ENCODE results near the gene NF1.
"Not testable (repeated sequence)": the region's sequence is repeated elsewhere in the genome, so short reads cannot be mapped to it uniquely, and the experiment has no call there.

NF1 gene

DNA sequence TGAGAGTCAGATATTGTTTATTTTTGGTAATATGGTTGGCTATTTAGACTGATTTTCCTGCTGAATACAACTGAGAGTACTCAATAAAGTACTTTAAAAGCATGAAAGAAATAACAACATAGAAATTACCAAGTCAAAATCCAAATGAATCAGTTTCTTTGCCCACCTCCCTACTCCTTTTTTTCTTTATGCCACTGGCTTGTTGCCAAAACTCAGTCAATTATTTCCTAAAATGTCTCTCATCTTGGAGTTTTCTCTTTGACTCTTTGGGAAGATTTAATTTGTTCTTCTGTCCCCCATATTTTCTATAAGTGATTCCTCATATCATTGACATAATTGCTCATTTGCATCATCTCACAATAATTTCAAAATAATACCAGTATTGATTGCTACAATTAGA lies 204.8 kb downstream of the NF1 start:
- no peak for DNase-seq (ENCODE audit: low read depth)

- DNase-seq (ENCODE audit: low read depth), result no peak
Observed at GRCh38 chr17:31307640-31308039, 212.9 kb downstream of the NF1 start.

- DNase-seq (ENCODE audit: low read depth), result no peak
Observed at GRCh38 chr17:31308372-31309334, 213.9 kb downstream of the NF1 start.

- DNase-seq (ENCODE audit: low read depth), result no peak
Observed at GRCh38 chr17:31309556-31309955, 214.8 kb downstream of the NF1 start.

- no peak for DNase-seq (ENCODE audit: low read depth)
Observed at GRCh38 chr17:31310260-31310659, 215.5 kb downstream of the NF1 start.

DNA sequence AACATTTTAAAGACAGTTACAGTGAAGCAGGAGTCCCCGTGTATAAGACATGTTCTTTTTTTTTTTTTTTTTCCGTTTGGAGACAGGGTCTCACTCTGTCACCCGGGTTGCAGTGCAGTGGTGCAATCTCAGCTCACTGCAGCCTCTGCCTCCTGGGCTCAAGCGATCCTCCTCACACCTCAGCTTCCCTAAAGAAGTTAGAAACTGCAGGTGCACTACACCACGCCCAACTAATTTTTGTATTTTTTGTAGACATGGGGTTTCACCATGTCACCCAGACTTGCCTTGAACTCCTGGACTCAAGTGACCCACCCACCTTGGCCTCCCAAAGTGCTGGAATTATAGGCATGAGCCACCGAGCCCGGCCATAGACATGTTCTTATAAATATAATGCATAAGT lies 216.1 kb downstream of the NF1 start:
- DNase-seq (ENCODE audit: low read depth), result no peak

GRCh38 chr17:31311526-31311925 lies 216.7 kb downstream of the NF1 start:
- DNase-seq (ENCODE audit: low read depth), result no peak

GRCh38 chr17:31312223-31312622 lies 217.4 kb downstream of the NF1 start:
- not testable (repeated sequence) for DNase-seq (ENCODE audit: low read depth)

DNA sequence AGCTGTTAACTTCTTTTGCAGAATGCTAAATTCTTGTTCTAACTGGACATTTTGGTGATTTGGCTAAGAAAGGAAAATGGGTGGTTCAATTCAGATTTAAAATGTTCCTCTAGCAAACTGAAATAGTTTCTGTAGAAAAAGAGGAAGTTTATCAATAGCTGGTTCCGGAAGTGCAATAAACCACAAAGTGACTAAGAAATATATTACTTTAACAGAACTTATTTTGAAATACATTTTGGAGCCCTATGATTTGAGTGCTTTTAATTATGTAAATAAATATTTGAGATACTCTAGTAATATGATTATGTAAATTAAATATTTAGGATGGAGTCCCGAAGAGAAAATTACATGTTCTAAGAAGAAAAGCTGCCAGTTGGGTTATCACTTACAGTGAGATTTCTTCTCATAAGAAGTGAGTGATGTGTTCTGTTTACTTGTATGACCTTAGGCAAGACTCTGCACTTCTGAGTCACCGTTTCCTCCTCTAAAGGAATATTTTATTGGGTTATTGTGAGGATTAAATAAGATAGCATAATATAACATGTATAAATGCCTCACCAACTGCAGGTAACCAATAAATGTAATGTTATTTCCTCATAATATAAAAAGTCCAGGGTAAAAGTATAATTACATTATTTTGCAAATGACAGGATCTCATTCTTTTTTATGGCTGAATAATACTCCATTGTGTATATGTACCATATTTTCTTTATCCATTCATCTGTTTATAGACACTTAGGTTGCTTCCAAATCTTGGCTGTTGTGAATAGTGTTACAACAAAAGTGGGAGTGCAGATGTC lies 219.4 kb downstream of the NF1 start, which contains the start of gene EVI2B:
Gene EVI2B (minus strand): TSS at position 73 of the 800 bp plus-strand sequence. CDS start 8,445 bp downstream, outside the sequence.
- peak; percentile 65 for DNase-seq (ENCODE audit: low read depth)

GRCh38 chr17:31314782-31315100 lies 220.0 kb downstream of the NF1 start:
- no peak for DNase-seq (ENCODE audit: low read depth)

GRCh38 chr17:31318298-31318801 lies 223.6 kb downstream of the NF1 start:
- DNase-seq (ENCODE audit: low read depth), result peak; percentile 32

- DNase-seq (ENCODE audit: low read depth), result no peak
Observed at GRCh38 chr17:31318851-31319661, 224.3 kb downstream of the NF1 start.

- DNase-seq (ENCODE audit: low read depth), result no peak
Observed at GRCh38 chr17:31320241-31320640, 225.5 kb downstream of the NF1 start.

DNA sequence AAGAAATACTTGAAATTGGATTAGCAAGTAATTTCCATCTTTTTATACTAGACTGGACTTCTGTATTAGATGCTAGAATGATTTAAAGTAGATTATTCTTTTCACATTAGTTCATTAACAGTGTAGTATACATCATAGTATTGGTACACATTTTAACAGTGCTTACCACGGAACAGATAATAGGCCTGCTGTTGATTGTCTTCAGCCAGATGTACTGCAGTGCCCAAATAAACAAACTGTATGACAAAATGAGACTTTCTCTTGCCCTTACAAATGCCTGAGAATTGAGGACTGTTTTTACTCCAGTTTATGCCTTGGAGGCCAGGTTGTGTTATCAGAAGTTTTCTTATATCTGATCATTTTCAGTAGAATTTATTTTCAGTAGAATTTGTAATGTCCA lies 226.0 kb downstream of the NF1 start:
- no peak for DNase-seq (ENCODE audit: low read depth)

DNA sequence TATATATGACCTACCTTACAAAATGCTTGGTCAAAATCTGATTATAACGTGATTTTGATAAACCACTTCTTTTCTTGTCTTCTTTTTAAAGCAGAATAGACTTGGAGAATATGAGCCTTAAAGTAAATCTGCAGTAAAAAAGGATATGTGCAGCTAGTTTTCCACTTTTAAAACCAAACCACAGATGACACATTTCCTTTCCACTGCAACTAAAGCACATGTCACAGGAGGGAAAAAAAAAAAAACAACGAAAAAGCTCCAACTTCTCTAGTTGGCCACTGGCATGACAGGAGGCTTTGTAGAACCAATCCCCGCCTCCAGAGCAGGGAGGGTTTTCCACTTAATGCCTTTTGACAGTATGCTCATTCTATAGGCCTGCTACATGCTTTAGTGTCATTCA lies 226.7 kb downstream of the NF1 start, which contains the start of gene EVI2A:
Gene EVI2A (minus strand): TSS at position 142 of the 400 bp plus-strand sequence. CDS start 2,609 bp downstream, outside the sequence.
- peak; percentile 80 for DNase-seq (ENCODE audit: low read depth)

DNA sequence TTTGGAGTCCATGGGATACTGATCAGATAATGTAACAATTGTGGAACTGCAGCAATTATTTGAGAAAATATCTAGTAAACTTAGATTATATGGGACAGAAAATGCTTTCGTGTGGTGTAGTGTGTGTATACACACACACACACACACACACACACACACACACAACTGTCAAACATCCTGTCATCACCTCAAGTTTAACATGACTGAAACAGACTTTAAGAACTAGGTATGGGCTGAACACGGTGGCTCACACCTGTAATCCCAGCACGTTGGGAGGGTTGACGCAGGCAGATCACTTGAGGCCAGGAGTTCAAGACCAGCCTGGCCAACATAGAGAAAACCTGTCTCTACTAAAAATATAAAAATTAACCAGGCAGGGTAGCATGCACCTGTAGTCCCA lies 227.2 kb downstream of the NF1 start:
- no peak for DNase-seq (ENCODE audit: low read depth)

GRCh38 chr17:31323551-31323950 lies 228.8 kb downstream of the NF1 start:
- no peak for DNase-seq (ENCODE audit: low read depth)

GRCh38 chr17:31327534-31328159 lies 232.9 kb downstream of the NF1 start:
- DNase-seq (ENCODE audit: low read depth), result peak; percentile 87

DNA sequence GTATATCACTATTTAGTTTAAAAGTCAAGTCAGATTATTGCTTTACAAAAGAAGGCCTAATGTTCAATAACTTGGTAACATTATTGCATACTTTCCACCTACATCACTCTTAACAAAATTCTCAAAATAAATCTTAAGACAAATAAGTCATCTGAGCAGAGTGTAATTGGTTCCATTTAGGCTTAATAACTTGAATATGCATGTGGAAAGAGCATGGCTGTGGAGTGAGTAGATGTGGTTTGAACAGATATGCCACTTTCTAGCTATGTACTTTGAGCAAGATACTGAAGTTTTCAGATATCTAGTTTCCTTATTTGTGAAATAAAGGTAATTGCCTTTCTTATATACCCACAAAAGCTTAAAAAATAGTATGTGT lies 233.4 kb downstream of the NF1 start:
- peak; percentile 61 for DNase-seq (ENCODE audit: low read depth)

- no peak for DNase-seq (ENCODE audit: low read depth)
Observed at GRCh38 chr17:31329221-31329620, 234.4 kb downstream of the NF1 start.

GRCh38 chr17:31339906-31340661 lies 245.3 kb downstream of the NF1 start:
- DNase-seq (ENCODE audit: low read depth), result peak; percentile 54

Measured in HS-5 (cell line).